NCI-H1105 (cell line): ENCODE measurements around the gene RASSF7.
A peak's percentile ranks its signal among the peaks of the same experiment; 100 is the strongest.

Source experiments
- DNase-seq: peaks from one replicate; lab custom pipeline; 2025; lab: John Stamatoyannopoulos, UW

The RASSF7 gene

DNA sequence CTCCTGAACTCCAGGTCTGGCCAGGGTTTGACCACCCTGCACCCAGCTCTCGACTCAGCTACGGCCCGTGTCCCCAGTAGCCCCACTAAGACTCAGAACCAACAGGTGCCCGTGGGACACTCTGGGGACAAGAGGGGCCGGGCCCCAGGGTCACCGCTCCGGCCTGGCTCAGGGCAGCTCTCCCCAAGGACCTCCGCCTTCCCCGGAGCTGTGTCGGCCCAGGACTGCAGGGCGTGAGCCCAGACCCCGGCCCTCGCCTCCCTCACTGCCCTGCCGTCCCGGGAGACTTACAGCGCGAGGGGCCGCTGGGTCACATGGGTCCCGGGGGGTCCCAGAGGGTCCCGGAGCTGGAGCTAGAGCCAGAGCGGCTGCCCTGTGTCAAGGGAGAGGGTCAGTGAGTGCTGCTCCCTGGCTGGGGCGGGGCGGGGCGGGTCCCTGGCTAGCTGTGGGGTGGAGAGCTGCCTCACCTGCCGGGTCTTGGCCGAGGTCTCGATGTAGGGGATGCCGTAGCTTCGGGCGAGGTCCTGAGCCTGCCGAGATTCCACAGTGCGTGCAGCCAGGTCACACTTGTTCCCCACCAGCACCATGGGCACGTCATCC lies 27.7 kb upstream of the RASSF7 start:
- no peak for DNase-seq

DNA sequence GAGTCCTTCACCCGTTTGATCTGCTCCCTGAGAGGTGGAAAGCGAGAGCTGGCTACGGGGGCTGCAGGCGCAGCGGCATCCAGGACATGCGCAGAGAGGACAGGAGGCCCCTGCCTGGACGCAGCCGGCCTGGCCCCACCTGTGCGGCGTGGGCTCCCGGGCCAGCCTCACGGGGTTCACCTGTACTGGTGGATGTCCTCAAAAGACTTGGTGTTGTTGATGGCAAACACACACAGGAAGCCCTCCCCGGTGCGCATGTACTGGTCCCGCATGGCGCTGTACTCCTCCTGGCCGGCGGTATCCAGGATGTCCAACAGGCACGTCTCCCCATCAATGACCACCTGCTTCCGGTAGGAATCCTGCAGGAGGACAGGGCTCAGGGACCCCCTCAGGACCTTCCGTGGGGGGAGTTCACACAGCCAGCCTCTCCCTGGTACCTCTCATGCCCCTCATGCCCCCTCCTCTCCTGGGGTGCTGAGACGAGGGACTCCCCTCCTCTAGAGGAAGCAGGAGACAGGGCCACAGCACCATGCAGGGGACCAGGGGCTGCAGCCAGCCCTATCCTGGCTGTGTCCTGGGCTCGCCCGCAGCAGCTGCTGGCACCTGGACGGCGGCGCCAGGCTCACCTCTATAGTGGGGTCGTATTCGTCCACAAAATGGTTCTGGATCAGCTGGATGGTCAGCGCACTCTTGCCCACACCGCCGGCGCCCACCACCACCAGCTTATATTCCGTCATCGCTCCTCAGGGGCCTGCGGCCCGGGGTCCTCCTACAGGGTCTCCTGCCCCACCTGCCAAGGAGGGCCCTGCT lies 27.0 kb upstream of the RASSF7 start:
- DNase-seq = no peak

DNA sequence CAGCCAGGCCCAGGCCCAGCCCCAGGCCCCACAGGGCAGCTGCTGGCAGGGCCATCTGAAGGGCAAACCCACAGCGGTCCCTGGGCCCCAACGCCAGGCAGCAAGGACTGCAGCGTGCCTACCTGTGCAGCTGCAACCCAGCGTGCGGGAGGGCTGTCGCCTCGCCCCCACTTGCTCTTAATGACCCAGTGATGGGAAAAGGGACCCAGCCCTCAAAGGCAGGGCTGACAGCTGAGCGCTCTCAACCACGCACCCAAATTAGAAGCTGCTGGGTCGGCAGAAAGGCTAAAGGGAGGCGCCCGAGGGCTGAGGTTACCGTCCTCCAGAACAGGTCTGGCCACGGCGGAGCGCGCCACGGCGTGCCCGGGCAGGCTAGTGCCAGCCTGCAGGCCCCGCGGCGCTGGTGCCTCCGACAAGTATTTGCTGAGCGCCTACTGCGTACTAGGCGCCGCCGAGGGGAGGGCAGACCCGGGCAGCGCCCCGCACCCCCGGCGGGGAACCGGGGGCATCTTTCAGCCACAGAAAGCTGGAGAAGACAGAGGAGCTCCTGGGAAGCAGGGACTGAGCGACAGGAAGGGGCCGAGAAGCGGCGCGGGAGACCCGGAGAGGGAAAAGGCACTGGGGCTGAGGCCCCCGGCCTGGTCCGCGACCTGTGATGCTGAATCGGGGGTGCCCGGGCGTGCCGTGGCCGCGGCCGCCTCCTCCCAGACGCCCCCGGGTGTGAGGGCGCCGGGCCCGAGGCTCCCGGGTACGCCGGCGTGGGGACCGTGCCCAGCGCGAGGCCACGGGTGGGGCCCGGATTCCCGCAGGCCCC lies 26.2 kb upstream of the RASSF7 start:
- DNase-seq = peak; percentile 65

DNA sequence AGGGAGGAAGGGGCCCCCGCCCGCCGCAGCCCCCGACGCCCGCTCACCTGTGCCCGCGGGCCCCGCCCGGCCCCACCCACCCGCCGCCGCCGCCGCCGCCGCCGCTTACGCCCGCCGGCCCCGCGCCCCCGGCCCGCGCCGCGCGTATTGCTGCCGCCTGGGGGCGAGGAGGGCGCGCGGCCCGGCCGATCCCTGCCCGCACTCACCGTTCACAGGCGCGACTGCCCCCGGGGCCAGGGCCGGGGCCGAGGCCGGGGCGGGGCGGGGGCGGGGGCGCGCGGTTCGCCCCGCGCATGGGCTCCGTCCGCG lies 25.6 kb upstream of the RASSF7 start:
- no peak for DNase-seq

DNA sequence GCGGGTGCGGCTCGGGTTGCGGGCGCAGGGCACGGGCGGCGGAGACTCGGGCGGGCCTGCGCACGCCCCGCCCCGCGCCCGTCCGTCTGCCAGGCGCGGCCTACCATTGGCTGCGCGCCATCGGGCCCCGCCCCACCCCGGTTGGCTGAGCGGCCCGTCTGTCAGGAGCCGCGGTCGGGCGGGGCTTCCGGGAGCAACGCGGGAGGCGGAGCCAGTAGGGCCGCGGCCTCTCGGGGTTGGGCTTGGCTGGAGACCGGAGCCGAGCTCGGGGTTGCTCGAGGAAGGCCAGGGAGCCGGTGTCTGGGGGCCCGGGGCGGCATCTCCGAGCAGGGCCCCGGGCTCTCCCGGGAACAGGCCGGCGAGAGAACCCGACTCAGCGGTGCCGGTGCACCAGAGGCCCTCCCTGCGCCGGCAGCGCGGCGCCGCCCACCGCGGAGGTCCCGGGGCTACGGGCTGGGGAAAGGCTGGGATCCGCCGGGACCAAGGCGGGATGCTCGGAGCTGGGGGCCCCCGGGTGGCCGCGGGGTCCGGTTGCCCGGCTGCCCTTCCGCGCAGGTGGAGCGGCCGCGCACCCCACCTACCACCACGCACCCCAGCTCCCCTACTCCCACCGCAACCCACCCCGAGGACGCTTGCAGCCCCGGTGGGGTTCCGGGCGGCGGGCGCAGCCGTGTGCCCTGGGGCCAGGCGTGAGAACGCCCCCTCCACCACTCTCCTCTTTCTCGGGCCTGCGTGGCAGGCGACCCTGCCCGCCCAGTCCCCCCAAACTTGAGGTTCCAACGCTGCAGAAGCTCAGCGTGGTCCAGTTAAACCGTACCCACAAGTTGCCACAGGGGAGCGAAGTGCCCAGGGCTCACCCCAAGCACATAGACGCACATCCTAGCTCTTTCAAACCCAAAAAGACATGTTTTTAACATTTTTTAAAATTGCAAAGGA lies 25.0 kb upstream of the RASSF7 start, which contains the start of gene HRAS:
TSS of gene HRAS (minus strand) at position 58 of the 936 bp plus-strand sequence.
- DNase-seq = peak; percentile 93

DNA sequence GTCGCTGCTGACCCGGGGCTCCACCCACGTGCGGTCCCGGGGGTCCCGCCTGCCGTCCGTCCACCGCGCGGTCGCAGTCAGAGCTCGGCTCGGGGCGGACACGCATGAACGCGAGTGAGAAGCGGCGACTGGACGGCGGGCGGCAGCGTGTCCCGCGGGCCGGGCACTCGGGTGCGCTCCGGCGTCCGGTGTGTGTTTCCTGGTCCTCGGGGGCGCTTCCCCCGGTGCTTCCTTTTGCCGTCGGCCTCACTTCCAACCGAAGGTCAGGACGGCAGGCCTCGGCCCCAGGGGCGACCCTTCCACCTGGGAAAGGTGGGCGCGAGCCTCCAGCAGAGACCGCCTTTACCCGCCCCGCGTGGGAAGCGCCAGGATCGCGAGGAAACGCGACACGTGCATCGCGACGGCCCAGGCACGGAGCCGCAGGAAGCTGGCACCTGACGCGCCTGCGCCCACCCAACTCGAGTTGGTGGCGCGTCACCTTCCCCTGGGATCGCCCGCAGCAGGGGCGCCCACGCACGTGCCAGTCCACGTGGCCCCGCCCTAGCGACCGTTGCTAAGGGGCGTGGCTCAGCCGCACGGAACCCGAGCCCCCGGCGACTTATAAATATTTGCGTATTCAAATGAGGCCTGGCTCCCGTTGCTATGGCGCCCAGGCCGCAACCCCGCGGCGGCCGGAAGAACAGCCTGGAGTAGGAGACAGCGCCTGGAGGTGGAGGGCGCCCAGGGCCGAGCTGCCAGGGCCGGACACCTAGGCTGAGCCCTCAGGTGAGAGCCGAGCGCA lies 23.7 kb upstream of the RASSF7 start, which contains the start of gene LRRC56:
TSS of gene LRRC56 (plus strand) at position 687 of the 781 bp plus-strand sequence. CDS start 3,158 bp downstream, outside the sequence.
- no peak for DNase-seq

DNA sequence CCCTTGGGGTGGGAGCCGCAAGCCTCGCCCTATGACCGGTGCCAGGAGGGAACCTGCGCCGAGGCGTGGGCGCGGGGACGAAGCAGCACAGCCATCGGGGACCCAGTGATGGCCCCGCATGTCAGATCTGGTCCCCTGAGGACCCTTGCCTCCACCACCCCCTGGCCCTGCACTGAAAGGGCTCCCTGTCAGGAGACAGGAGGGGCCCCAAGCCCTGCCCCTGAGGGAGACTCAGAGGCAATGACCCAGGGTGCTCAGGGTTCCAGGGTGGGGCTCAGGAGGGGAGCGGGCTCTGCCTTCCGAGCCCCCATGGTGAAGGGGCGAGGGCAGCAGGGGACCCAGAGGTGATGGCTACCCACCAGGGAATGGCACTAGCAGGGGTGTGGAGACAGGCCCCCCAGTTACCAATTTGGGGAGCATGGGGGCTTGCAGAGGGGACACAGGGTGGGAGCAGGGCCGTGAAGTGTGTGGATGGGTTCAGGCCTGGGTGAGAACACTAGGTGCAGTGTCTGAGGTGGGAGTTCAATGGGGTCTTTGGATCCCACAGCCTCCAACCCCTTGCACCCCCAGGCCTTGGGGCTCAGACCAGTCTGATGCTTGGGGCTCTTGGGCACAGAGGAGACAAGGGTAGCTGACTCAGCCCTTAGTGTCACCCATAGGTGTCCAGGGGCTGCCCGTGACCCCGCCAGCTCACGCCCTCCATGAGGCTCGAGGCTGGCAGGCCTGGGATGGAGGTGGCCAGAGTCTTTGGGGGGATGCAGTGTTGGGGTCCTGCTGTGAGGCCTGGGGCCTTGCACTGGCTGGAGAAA lies 22.9 kb upstream of the RASSF7 start:
- DNase-seq = no peak

DNA sequence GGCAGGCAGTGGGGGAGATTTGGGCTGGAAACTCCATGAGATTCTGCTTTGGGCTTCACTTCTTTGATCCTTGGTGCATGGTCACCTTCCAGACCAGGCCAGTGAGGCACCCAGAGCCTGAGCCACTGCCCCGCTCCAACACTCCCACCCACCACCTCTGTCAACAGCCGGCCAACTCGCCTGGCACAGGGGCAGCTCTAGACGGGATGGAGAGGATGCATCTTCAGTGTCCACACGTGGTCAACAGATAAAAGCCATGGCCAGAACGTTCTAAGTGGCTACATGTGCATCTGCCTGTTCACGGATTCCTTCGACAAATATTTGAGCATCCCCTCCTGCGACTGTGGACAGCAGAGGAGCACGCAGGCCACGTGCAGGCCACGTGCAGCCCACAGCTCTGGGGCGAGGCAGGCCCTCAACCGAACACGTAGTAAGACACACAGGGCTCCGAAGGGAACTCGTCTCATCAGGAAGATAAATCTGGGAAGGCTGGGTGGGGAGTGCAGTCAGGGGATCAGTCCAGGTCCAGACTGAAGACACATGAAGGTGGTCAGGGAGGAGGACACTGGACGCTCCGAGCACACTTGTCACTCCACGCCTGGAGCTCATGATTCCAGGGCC lies 22.2 kb upstream of the RASSF7 start:
- no peak for DNase-seq

DNA sequence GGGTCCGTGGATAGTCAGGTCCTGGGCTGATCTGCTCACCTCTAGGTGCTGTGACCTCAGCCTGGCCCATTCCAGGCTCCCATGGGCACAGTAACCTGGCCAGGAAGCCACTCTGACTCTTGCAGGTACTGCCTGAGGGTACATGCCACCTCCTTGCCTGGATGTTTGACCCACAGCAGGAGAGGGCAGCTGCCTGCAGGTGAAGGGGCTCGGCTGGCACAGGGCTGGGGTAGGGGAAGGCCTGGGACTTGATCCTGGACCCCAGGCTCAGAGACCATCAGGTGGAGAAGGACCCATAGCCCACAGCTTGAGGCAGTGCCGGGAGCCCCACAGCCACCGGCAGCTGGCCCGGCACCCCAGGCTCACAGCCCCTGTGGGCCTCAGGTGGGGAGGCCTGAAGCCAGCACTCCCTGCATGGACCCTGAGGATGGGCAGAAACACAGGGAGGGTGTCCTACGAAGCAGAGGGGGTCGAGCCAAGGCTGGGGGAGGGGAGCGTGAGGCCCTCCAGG lies 20.7 kb upstream of the RASSF7 start:
- no peak for DNase-seq

DNA sequence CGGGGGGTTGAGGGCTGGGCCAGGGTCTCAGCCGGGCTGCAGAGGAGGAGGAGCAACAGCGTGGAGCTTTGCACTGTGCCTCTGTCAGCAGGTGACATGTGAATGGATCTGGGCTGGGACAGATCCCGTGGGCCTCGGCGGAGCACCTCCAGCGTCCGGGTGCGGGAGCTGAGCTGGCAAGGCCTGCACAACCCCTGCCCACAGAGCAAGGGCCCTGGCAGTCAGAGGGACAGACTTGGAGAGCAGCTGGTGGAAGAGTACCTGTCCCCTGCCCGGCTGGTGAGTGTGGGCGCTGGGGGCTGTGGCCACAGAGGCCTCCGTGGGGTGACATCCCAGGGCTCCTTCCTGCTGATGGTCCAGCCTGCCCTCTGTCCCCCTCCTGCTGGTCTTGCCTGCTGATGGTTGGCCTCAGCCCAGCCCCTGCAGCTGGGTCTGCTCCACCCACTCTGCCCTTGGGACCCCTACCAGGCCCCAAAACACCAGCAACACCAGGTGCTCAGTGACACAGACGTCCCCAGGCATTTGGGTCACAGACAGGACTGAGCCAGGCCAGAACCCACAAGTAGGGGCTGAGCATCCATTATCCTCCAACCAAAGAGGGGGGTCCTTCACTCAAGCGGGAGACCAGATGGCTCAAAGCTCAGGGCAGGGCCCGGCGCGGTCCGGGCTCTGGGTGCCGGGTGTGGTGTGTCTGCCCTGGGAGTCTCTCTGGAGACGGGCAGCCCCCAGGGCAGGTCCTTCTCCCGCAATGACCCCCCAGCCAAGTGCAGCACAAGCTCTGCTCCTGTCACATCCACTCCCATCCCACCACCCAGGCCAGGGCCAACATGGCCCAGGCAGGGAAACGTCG lies 20.0 kb upstream of the RASSF7 start:
- DNase-seq = no peak

DNA sequence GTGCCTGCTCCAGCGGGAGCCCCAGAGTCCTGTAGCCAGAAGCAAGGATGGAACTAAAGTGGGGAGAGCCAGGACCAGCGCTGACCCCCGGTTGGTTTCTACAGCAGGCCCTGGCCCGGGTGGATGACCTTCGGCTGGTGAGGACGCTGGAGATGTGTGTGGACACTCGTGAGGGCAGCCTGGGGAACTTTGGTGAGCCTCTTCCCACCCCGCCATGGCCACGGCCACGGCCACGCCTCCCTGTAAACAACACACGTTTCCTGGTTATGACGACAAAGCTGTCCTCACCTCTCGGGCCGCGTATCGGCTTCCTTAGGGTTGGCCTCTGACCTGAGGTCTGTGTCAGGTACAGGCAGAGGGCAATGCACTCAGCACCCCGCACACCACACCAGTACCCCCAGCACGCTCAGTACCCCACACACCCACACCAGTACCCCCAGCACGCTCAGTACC lies 19.3 kb upstream of the RASSF7 start:
- DNase-seq = no peak

DNA sequence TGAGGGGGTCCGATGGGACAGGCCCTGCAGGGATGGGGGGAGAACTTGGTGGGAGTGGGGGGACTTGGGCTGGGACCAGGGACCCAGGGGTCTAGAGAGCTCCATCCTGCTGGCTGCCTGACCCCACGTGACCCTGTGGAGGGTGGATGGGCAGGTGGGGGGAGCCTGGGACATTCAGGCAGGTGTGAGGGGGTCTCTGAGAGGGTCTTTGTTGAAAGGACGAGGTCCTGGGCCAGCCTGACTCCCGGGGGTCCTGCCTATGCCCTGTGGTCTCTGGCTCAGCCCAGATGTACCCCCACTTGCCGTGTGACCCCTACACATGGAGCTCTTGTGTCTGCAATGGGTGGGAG lies 16.0 kb upstream of the RASSF7 start:
- no peak for DNase-seq

DNA sequence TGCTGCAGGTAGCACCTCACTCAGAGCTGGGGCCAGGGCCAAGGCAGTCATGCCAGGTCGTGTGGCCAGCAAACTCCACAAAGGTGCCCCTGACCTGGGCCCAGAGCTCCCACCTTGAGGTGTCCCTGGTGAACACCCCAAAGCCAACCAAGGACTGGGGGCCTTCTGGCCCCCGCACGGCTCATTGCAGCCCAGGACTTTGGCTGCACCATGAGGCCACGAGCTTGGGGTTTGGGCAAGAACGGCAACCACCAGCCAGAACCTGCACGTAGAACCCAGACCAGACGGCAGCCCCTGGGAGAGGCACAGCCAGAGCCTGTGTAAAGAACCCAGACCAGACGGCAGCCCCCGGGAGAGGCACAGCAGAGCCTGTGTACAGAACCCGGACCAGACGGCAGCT lies 15.6 kb upstream of the RASSF7 start:
- DNase-seq = no peak

DNA sequence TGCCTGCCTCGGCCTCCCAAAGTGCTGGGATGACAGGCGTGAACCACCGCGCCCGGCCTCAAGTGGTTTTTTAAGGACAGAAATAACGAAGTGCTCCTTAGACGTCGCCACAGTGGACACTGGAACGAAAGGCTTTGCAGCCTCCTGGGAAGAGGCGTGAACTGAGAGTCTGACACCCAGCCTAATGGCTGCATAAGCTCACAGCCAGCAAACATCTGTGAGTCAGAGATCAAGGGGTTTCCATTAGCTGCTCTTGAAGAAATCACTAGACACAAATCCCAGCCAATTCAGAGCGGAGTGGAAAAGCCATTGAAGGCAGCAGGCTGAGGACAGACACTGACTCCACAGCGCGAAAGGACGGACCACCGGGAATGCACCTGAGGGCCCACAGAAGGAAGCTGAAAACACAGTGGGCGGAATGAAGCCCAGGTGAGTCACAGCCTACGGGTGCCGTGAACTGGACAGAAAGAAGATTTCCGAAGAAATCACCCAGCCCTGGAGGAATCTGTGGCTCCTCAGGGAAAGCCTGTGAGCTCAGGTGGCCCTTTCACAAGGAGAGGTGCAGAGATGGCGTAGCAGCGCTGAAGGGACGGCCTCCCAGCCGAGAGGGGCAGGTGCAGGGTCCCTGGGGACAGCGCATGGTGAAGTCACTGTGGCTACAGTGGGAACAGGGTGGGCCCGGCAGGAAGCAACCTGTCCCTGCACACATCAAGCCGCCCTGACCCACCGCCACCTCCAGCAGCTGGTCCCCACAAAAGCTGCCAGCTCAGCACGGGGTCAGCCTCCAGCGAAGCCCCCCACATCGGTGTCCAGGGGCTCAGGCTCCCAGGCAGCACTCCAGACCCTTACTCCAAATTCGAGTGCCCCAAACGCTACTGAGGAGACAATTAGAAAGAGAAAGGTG lies 11.8 kb upstream of the RASSF7 start:
- DNase-seq = no peak

DNA sequence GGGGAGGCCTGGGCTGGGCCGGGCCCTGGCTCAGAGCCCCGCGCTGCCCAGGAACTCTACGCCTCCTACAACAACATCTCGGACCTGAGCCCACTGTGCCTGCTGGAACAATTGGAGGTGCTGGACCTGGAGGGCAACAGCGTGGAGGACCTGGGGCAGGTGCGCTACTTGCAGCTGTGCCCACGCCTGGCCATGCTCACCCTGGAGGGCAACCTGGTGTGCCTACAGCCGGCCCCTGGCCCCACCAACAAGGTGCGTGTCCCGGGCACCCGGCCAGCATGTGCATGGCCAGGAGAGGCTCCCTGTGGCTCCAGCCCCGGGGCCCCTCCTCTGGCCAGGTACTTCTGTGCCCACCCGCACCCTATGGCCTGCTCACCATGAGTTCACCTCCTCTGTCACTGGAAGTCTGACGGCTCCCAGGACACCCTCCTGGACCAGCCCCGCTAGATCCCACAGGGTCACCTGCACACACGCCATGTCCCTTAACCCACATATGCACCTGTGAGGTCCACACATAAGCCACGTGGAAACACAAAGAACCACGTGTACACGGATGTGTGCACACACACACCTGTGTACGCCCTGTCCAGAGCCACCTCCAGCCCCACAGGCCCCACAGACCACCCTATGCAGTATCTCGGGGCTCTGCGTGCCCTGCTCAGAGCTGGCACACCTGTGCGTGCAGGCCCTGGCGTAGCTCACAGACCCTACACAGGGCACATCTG lies 10.6 kb upstream of the RASSF7 start:
- no peak for DNase-seq

DNA sequence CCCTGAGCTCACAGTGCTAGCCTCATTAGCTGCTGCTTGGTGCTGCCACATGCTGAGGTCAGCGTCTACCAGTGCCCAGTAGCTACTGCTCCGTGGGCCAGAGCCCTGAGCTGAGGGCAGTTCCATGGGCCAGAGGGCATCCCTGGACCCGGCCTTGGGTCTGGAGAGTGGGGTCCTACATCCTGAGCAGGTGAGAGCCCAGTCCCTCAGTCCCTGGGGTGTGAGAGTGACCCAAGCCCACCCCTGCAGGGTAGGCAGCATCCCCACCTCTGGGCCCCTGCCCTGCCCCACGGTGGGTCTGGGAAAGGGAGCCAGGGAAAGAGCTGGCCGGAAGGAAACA lies 10.1 kb upstream of the RASSF7 start:
- DNase-seq = no peak

DNA sequence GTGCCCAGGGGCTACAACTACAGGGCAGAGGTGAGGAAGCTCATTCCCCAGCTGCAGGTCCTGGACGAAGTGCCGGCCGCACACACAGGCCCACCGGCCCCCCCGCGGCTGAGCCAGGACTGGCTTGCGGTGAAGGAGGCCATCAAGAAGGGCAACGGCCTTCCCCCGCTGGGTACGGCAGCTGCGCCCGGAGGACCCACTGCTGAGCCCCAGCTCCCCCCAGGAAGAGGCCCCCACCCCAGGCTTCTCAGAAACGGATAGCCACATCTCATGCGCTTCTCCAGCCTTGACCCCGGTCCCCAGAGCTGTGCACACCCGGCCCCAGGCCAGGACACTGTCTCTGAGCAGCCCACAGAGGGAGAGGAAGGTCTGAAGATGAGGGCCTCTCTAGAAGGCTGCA lies 9.6 kb upstream of the RASSF7 start:
- no peak for DNase-seq
